GM23248 (cell line): ENCODE measurements around the gene GPAT3.

Source experiments
- EZH2 ChIP-seq: fragments of 200-600 bp; sonication (generic); IDR thresholded peaks from 2 replicates; pipeline ENCODE4 v1.6.1; 2018; ENCODE audit warnings: antibody characterized with exemption, mild to moderate bottlenecking; ENCODE audit not compliant: insufficient read depth, poor library complexity, severe bottlenecking
- EZH2phosphoT487 ChIP-seq: fragments of 200-600 bp; sonication (generic); IDR thresholded peaks from 2 replicates; pipeline ENCODE4 v1.6.1; 2018; ENCODE audit warnings: antibody characterized with exemption, moderate library complexity, mild to moderate bottlenecking, low read depth; ENCODE audit not compliant: insufficient read depth

GRCh38 chr4:83561381-83561780 is 25.5 kb downstream of the GPAT3 start:
- TF ChIP-seq EZH2 (no peak), EZH2phosphoT487 (no peak)
